Heart left ventricle (tissue), 13 donors: ENCODE data around the gene PFKFB3.

Experiments
- POLR2A ChIP-seq, 2 donors: fragments of 450-650 bp; IDR thresholded peaks; one replicate each; pipeline ENCODE4 v1.6.1; 2017; ENCODE audit warnings: antibody characterized with exemption in 2 of 2, mild to moderate bottlenecking in 2 of 2, moderate library complexity in 2 of 2
- TF ChIP-seq, protein P1 (sequence below), 12 donors: fragments of 200-600 bp; sonication (generic) in 4 of 12; IDR thresholded peaks; one replicate each; pipeline versions ENCODE4 v1.5.0 to v1.8.0; 2018 to 2022; ENCODE audit warnings: antibody characterized with exemption in 12 of 12, mild to moderate bottlenecking in 5 of 12
- donor health status: ischemic (EF 13 %, LVEDD 7.1; RV severe dilation, severe dysfunction).
- donor health status: DM: no; HTN: yes; CAD: no.
- donor health status: DM: no; HTN: no; CAD: no.
- donor health status: ischemic (EF 25% LVEDD 6.9; RV normal size, moderate dysfunction).
- donor health status: ischemic (EF 25% LVEDD 5.7; RV mildly dilated, moderate dysfunction).
- donor health status: ischemic (EF 35%, LVEDD 5.7; RV mildly dilated, moderate dysfunction).
- donor health status: nonischemic (EF 11% LVEDD 7.7; RV severe dilation, severe dysfunction).
- donor health status: DM: yes; HTN: yes; CAD: no.
- donor health status: PGD.
- donor health status: ischemic (EF 29% LVEDD 5.4; RV normal size, mild dysfunction).
- donor health status: nonischemic (EF 23%, LVEDD 6.1; RV moderate dilation, normal function).

DNA sequence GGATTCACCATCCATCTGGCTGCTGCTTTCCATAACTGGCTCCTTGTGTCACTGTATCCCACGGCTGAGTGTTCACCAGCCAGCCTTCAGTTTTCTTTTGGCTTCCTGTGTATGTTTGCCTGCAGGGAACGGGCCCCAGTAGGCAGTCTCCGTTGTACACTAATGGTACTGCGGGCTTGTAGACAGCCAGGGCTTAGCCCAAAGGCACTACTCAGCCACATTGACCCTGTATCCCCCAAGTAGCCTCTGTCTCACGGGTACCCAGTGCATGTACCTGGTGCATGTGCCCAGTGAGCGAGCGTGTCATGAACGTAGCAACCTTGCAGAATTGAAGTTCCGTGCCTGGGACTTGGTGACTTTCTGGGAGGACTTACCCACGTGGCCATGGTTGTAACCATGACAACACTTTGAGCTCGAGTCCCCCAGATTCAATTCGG lies 6.1 kb downstream of the PFKFB3 start:
- TF ChIP-seq, protein P1, sequence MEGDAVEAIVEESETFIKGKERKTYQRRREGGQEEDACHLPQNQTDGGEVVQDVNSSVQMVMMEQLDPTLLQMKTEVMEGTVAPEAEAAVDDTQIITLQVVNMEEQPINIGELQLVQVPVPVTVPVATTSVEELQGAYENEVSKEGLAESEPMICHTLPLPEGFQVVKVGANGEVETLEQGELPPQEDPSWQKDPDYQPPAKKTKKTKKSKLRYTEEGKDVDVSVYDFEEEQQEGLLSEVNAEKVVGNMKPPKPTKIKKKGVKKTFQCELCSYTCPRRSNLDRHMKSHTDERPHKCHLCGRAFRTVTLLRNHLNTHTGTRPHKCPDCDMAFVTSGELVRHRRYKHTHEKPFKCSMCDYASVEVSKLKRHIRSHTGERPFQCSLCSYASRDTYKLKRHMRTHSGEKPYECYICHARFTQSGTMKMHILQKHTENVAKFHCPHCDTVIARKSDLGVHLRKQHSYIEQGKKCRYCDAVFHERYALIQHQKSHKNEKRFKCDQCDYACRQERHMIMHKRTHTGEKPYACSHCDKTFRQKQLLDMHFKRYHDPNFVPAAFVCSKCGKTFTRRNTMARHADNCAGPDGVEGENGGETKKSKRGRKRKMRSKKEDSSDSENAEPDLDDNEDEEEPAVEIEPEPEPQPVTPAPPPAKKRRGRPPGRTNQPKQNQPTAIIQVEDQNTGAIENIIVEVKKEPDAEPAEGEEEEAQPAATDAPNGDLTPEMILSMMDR (IDR thresholded peaks at IDR 0.05): no peak
- TF ChIP-seq POLR2A (IDR thresholded peaks at IDR 0.05): no peak
